ENCODE results near the gene MRM2.

DNA sequence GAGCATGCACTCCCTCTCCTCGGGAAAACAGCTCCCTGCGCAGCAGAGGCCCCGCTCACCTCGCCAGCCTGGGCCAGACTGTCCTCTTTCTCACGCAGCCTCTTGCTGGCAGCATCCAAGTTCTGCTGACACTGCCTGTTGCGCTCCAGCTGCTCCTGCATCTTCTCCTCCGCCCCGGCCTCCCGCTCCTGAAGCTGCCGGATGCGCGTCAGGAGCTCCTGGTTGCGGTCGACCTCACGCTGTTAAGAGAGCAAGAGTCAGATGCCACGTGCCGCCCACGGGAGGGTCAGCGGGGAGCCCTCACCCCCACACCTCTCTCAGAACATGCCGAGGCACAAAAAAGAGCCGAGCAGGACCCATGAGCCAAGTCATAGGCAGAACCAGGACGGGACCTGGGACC, 19.5 kb downstream of the MRM2 start:
- TF ChIP-seq RXRA (IDR thresholded peaks at IDR 0.05) (no peak), JUND (IDR thresholded peaks at IDR 0.05) (no peak), EGR1 (IDR thresholded peaks at IDR 0.05; ENCODE audit: low read depth in 2 of 2) (no peak), SP1 (IDR thresholded peaks at IDR 0.05) (no peak), TAF1 (conservative IDR thresholded peaks at IDR 0.05) (no peak), GABPA (IDR thresholded peaks at IDR 0.05 in 1 of 2, conservative IDR thresholded peaks at IDR 0.05 in 1 of 2) (no peak), HNF4A (conservative IDR thresholded peaks at IDR 0.05) (no peak), YY1 (IDR thresholded peaks at IDR 0.05) (no peak), FOXA1 (IDR thresholded peaks at IDR 0.05) (no peak)
- TF ChIP-seq, protein P1, sequence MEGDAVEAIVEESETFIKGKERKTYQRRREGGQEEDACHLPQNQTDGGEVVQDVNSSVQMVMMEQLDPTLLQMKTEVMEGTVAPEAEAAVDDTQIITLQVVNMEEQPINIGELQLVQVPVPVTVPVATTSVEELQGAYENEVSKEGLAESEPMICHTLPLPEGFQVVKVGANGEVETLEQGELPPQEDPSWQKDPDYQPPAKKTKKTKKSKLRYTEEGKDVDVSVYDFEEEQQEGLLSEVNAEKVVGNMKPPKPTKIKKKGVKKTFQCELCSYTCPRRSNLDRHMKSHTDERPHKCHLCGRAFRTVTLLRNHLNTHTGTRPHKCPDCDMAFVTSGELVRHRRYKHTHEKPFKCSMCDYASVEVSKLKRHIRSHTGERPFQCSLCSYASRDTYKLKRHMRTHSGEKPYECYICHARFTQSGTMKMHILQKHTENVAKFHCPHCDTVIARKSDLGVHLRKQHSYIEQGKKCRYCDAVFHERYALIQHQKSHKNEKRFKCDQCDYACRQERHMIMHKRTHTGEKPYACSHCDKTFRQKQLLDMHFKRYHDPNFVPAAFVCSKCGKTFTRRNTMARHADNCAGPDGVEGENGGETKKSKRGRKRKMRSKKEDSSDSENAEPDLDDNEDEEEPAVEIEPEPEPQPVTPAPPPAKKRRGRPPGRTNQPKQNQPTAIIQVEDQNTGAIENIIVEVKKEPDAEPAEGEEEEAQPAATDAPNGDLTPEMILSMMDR (IDR thresholded peaks at IDR 0.05; ENCODE audit: low read depth, low read length, missing input control) = no peak
- TF ChIP-seq, protein P2, sequence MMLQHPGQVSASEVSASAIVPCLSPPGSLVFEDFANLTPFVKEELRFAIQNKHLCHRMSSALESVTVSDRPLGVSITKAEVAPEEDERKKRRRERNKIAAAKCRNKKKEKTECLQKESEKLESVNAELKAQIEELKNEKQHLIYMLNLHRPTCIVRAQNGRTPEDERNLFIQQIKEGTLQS (IDR thresholded peaks at IDR 0.05) = no peak
- TF ChIP-seq, protein P3, sequence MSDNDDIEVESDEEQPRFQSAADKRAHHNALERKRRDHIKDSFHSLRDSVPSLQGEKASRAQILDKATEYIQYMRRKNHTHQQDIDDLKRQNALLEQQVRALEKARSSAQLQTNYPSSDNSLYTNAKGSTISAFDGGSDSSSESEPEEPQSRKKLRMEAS (IDR thresholded peaks at IDR 0.05) = no peak
- TF ChIP-seq, protein P4, sequence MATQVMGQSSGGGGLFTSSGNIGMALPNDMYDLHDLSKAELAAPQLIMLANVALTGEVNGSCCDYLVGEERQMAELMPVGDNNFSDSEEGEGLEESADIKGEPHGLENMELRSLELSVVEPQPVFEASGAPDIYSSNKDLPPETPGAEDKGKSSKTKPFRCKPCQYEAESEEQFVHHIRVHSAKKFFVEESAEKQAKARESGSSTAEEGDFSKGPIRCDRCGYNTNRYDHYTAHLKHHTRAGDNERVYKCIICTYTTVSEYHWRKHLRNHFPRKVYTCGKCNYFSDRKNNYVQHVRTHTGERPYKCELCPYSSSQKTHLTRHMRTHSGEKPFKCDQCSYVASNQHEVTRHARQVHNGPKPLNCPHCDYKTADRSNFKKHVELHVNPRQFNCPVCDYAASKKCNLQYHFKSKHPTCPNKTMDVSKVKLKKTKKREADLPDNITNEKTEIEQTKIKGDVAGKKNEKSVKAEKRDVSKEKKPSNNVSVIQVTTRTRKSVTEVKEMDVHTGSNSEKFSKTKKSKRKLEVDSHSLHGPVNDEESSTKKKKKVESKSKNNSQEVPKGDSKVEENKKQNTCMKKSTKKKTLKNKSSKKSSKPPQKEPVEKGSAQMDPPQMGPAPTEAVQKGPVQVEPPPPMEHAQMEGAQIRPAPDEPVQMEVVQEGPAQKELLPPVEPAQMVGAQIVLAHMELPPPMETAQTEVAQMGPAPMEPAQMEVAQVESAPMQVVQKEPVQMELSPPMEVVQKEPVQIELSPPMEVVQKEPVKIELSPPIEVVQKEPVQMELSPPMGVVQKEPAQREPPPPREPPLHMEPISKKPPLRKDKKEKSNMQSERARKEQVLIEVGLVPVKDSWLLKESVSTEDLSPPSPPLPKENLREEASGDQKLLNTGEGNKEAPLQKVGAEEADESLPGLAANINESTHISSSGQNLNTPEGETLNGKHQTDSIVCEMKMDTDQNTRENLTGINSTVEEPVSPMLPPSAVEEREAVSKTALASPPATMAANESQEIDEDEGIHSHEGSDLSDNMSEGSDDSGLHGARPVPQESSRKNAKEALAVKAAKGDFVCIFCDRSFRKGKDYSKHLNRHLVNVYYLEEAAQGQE (IDR thresholded peaks at IDR 0.05) = no peak
- TF ChIP-seq, protein P5, sequence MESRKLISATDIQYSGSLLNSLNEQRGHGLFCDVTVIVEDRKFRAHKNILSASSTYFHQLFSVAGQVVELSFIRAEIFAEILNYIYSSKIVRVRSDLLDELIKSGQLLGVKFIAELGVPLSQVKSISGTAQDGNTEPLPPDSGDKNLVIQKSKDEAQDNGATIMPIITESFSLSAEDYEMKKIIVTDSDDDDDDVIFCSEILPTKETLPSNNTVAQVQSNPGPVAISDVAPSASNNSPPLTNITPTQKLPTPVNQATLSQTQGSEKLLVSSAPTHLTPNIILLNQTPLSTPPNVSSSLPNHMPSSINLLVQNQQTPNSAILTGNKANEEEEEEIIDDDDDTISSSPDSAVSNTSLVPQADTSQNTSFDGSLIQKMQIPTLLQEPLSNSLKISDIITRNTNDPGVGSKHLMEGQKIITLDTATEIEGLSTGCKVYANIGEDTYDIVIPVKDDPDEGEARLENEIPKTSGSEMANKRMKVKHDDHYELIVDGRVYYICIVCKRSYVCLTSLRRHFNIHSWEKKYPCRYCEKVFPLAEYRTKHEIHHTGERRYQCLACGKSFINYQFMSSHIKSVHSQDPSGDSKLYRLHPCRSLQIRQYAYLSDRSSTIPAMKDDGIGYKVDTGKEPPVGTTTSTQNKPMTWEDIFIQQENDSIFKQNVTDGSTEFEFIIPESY (IDR thresholded peaks at IDR 0.05) = no peak
